Fibroblast of gingiva (primary cell): ENCODE data around the gene COL26A1.
"Not testable (repeated sequence)": the region's sequence is repeated elsewhere in the genome, so short reads cannot be mapped to it uniquely, and the experiment has no call there.

ENCODE experiments used
- DNase-seq: peaks from one replicate; pipeline ENCODE4 v3.0.0-alpha.2; 2011; ENCODE audit warnings: low read depth

COL26A1 gene

GRCh38 chr7:101450064-101450463 is 87.4 kb downstream of the COL26A1 start:
- DNase-seq: no peak

DNA sequence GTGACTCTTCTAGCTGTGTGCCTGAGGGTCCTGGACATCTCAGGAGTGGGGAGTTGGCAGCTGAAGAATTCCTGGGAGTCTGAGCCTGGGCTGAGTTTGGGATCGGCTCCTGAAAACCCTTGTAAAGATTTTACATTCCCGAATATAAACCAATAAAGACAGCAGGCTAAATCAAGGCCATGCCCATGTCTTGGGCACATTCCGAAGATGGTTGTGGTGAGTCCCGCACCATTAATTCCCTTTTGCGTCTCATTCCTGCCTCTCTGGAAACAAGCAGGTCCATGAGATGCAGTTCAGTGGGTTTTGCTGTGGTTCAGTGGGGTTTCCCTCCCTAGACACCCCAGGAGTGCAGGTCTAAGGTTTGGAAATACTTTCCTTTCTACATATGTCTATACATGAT is 90.9 kb downstream of the COL26A1 start:
- DNase-seq: no peak

GRCh38 chr7:101457001-101457750 is 94.5 kb downstream of the COL26A1 start:
- no peak for DNase-seq

DNA sequence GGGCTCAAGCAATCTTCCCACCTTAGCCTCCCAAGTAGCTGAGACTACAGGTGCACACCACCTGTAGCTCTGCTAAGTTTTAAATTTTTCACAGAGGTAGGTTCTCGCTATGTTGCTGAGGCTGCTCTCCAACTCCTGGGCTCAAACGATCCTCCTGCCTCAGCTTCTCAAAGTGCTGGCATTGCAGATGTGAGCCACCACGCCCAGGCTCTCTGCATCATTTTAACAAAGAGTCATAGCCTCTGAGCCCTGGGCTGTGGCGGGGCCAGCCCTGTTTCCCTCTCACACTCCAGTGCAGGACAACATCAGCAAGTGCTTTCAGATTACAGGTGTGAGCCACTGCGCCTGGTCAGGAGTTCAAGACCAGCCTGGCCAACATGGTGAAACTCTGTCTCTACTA is 102.5 kb downstream of the COL26A1 start:
- no peak for DNase-seq

DNA sequence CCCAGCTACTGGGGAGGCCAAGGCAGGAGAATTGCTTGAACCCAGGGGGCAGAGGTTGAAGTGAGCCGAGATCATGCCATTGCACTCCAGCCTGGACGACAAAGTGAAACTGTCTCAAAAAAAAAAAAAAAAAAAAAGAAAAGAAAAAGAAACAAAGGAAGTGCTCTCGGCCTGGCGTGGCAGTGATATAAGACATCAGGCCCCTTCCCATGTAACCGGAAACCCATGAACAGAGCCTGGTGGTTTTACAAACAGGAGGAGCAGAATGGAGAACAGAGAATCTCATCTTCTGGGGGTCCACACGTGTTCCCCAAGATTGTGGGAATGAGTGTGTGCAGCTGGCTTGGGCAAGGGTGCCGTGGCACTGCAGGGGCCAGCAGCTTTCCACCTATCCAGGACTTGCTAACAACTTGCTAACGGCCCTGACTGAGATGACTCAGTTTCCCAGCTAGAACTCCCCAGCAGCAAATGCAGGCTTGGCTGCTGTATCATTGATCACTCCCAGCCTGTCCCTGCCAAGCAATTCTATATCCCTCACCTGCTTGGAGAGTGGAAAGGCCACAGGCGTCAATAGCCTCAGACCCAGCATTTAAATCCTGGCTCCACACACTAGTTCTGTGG is 103.0 kb downstream of the COL26A1 start:
- DNase-seq: no peak

DNA sequence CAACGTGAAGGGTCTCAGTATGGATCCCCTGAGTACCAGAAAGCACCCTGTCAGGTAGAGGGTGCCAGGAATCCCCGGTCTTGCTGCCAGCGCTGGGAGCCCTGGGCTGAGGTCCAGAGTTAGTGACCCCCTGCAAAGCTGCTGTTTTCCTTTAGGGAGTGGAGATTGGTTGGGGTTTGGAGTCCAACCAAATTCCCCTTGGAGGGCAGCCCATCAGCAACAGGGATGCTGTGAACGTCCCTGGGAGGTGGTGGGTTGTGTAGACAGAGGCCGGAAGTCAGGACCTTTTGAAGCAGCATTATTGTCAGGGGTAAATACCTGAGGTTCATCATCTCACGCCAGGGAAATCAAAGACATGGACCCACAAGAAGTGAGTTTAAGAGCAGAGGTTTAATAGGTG is 104.2 kb downstream of the COL26A1 start:
- no peak for DNase-seq

DNA sequence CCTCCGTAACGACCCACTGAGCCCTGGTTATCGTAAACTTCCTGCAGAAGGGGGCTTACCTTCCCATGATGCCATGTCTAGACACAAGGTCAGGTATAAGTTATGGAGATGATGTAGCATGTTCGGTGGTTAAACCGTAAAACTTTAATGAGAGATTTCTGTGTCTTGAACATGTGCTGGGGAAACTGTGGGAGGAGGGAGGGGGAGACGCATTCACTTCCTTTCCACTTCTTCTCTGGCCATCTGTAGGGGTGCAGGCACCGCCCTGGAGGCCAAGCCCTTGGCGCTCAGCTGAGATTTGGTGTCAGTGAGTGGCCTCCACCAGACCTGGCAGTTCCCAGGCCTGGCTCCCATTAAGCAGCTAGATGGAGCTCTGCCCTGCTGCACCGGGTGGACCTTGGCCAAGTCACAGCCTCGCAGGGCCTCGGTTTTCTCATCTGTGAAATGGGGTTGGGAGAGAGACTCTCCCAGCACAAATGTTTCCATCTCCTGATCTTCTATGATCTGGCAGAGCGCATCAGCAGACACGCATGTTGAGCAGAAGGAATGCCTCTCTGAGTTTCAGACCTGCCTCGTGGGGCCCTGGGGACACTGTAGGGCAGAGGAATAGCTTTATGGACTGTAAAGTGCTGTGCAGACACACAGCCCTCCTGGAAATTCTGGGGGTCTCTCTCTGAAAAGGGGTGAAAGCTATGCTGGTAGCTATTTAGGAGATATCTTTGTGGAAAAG is 106.0 kb downstream of the COL26A1 start:
- DNase-seq: no peak

GRCh38 chr7:101470668-101471487 is 108.2 kb downstream of the COL26A1 start:
- DNase-seq: no peak

DNA sequence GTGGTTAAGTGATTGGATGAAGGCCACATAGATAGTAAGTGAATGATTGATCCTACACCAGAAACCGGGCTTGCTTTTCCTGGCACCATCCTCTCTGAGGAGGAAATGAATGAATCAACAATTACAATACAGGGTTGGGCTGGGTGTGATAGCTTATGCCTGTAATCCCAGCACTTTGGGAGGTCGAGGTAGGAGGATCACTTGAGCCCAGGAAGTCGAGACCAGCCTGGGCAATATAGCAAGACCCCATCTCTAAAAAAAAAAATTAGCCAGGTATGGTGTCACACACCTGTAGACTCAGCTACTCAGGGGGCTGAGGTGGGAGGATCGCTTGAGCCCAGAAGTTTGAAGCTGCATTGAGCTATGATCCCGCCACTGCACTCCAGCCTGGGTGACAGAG is 111.5 kb downstream of the COL26A1 start:
- DNase-seq: no peak

DNA sequence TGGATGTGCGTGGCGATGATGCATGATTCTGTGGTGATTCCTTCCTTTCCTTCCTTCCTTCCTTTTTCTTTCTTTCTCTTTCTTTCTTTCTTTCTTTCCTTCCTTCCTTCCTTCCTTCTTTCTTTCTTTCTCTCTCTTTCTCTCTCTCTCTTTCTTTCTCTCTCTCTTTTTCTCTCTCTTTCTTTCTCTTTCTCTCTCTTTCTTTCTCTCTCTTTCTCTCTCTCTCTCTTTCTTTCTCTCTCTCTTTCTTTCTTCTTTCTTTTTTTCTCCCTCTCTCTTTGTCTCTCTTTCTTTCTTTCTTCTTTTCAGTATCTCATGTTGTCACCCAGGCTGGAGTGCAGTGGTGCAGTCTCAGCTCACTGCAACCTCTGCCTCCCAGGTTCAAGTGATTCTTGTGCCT is 113.0 kb downstream of the COL26A1 start:
- DNase-seq: not testable (repeated sequence)

DNA sequence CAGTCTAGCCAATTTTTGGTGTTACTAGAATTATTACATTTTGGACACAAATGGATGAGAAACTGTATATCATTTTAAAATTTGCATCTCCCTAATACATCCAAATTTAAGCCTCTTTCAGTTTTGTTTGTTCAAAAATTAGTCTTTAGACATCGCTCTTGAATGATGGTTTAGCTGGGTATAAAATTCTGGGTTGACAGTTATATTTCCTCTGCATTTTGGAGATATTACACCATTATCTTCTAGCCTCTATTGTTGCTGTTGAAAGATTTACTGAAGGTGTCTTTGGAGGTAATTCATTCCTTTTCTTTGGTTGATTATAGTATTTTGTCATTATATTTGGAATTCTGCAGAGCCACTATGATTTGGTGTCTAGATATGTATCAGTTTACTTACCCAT is 116.5 kb downstream of the COL26A1 start:
- DNase-seq: no peak

DNA sequence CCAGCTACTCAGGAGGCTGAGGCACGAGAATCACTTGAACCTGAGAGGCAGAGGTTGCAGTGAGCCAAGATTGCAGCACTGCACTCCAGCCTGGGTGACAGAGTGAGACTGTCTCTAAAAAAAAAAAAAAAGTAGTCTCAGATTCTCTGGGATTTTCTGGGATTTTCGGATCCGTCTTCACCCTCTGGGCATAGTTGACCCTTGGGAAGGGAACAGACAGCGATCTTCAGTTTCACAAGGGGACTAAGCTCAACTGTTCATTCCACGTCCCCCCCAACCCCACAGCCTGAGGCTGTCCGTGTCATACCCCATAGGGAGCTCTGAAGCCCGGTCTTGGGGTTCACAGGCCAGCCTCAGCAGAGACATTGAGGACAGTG is 123.4 kb downstream of the COL26A1 start:
- not testable (repeated sequence) for DNase-seq

- peak; percentile 61 for DNase-seq
Observed at GRCh38 chr7:101486433-101487104, 123.9 kb downstream of the COL26A1 start.

- no peak for DNase-seq
Observed at GRCh38 chr7:101487105-101487458, 124.4 kb downstream of the COL26A1 start.

- DNase-seq: no peak
Observed at GRCh38 chr7:101487753-101488152, 125.1 kb downstream of the COL26A1 start.

DNA sequence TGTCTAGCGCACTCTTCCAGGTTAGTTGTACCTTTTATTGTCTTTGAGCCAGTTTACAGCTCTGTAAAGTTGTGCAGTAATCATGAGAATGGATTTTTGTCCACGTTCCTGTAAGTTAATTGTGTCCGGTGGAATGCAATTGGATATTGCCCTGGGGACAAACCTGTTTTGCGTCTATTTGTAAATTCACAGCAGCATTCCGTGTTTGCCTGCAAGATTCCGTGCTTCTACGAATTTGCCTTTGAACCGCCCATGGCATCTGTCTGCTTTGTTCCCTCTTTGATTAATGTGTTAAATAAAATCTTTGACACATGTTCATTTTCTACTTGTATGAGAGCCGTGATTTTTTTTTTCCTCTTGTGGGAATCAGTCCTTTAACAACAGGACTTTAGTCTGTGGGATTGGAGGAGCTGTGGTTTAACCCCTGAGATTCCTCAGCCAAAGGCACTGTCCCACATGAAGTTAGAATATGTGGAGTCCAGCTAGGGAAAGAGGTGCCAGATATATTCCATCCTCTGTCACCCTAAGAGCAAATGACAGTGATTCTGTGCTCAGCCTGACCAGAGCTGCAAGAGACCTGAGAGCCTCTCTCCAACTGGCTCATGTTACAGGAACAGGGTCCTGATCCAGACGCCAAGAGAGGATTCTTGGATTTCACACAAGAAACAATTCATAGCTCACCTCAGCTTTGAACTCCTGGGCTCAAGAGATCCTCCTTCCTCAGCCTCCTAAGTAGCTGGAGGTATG is 126.3 kb downstream of the COL26A1 start:
- no peak for DNase-seq

- not testable (repeated sequence) for DNase-seq
Observed at GRCh38 chr7:101490439-101490838, 127.8 kb downstream of the COL26A1 start.

GRCh38 chr7:101491442-101491841 is 128.8 kb downstream of the COL26A1 start:
- not testable (repeated sequence) for DNase-seq

DNA sequence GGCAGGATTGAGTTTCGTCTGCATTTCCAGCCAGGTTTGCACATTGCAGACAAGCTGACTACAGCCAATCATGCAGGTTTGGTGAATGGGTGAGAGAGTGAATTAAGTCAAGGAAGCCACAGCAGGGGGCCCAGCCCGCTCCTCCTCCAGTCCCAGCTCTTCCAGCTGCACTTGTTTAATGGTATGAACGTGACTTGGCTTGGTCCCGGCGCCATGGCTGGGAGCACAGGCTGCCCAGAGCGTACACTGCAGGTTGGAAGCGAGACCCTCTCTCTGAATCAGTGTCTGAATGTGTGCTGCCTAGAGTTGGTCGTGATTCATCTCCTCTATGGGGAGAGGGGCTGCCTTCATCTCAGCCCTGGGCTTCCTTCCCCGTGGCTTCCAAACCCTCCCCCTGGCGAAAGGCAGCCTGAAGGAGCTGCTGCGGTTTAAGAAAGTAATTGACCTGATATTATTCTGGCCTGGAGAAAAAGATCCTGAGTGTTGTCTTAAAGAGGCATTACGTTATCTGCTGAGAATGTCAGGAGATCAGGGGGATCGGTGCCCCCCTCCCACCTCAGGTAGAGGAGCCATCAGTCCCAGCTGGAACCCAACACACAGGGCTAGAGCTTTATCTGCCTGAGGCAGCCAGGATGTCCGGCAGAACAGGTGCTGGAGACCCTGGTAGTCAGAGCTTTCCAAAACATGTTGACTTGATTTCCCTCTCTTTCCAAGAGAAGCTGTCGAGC is 132.1 kb downstream of the COL26A1 start:
- no peak for DNase-seq

- peak; percentile 22 for DNase-seq
Observed at GRCh38 chr7:101496017-101496416, 133.3 kb downstream of the COL26A1 start.
